ENCODE data around the gene RMRP.

The RMRP gene

DNA sequence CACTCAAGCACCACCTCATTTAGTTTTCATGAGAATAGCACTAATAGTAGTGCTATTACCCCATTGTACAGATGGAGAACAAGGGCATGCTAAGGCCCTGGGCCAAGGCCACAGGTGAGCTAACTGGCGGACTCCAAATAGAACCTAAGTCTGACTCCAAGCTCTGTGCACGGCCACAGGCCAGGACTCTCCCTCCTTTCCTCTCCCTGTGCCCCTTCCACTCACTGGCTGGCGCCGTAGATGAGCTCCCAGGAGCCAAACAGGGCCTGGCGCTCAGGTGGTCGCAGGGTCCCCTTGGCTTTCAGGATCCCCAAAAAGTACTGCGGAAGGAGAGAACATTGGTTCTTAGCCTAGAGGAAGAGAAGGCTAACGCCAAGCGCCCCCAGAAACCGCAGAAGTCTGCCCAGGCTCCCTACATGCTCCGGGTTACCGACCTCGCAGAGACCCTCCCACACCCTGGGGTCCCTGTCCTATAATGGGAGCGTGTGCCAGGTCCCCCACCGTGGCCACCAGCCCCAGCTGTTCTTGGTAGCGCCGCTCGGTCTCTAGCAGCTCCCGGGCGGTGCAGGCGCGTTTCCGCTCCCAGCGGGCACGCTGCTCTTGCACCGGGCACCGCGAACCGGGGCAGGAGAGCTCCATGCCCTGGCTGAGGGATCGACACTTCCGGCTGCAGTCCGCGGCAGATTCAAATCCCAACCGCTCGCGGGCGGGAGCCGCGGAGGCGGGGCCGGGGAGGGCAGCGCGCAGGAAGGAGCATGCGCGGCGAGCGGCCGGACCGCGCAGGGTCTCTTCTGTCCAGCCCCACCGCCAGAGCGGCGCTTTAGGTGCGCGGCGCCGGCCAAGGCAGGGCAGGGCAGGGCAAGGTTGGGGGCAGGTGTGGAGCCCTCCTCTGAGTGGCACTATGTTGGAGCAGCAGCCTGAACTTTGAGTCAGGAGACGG lies 7.0 kb upstream of the RMRP start, which contains the start of gene ARHGEF39 (continued):
- TF ChIP-seq ELK4 (IDR thresholded peaks at IDR 0.05; ENCODE audit: borderline replicate concordance, low read depth, low read length) = peak; percentile 29; the same call in 1 of the 2 replicates
- no peak for TF ChIP-seq ZNF692 (tag by site-specific recombination; IDR thresholded peaks at IDR 0.05)
- no peak for TF ChIP-seq FEZF1 (tag by site-specific recombination; IDR thresholded peaks at IDR 0.05)
- peak; percentile 64 for TF ChIP-seq ZIC2 (tag by site-specific recombination; IDR thresholded peaks at IDR 0.05)
- 0 out of 2 replicates have a peak, but pooled peaks have one; percentile 69 for TF ChIP-seq ZNF610 (tag by site-specific recombination; IDR thresholded peaks at IDR 0.05; ENCODE audit: borderline replicate concordance)
- TF ChIP-seq, protein P1, sequence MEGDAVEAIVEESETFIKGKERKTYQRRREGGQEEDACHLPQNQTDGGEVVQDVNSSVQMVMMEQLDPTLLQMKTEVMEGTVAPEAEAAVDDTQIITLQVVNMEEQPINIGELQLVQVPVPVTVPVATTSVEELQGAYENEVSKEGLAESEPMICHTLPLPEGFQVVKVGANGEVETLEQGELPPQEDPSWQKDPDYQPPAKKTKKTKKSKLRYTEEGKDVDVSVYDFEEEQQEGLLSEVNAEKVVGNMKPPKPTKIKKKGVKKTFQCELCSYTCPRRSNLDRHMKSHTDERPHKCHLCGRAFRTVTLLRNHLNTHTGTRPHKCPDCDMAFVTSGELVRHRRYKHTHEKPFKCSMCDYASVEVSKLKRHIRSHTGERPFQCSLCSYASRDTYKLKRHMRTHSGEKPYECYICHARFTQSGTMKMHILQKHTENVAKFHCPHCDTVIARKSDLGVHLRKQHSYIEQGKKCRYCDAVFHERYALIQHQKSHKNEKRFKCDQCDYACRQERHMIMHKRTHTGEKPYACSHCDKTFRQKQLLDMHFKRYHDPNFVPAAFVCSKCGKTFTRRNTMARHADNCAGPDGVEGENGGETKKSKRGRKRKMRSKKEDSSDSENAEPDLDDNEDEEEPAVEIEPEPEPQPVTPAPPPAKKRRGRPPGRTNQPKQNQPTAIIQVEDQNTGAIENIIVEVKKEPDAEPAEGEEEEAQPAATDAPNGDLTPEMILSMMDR (tag by site-specific recombination; IDR thresholded peaks at IDR 0.05) = peak; percentile 62; the same call in 1 of the 2 replicates
- TF ChIP-seq, protein P2, sequence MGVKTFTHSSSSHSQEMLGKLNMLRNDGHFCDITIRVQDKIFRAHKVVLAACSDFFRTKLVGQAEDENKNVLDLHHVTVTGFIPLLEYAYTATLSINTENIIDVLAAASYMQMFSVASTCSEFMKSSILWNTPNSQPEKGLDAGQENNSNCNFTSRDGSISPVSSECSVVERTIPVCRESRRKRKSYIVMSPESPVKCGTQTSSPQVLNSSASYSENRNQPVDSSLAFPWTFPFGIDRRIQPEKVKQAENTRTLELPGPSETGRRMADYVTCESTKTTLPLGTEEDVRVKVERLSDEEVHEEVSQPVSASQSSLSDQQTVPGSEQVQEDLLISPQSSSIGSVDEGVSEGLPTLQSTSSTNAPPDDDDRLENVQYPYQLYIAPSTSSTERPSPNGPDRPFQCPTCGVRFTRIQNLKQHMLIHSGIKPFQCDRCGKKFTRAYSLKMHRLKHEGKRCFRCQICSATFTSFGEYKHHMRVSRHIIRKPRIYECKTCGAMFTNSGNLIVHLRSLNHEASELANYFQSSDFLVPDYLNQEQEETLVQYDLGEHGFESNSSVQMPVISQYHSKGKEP (tag by site-specific recombination; IDR thresholded peaks at IDR 0.05) = peak; percentile 28; the same call in 1 of the 2 replicates
- no peak for TF ChIP-seq ZNF664 (tag by site-specific recombination; IDR thresholded peaks at IDR 0.05)
- TF ChIP-seq ZNF670 (tag by site-specific recombination; IDR thresholded peaks at IDR 0.05; ENCODE audit: low read depth) = no peak
- TF ChIP-seq SETDB1 (IDR thresholded peaks at IDR 0.05; ENCODE audit: insufficient read length, low read length) = no peak
- no peak for TF ChIP-seq ZNF112 (tag by site-specific recombination; IDR thresholded peaks at IDR 0.05)
- TF ChIP-seq KLF7 (tag by site-specific recombination; IDR thresholded peaks at IDR 0.05; ENCODE audit: borderline replicate concordance) = no peak
- TF ChIP-seq, protein P3, sequence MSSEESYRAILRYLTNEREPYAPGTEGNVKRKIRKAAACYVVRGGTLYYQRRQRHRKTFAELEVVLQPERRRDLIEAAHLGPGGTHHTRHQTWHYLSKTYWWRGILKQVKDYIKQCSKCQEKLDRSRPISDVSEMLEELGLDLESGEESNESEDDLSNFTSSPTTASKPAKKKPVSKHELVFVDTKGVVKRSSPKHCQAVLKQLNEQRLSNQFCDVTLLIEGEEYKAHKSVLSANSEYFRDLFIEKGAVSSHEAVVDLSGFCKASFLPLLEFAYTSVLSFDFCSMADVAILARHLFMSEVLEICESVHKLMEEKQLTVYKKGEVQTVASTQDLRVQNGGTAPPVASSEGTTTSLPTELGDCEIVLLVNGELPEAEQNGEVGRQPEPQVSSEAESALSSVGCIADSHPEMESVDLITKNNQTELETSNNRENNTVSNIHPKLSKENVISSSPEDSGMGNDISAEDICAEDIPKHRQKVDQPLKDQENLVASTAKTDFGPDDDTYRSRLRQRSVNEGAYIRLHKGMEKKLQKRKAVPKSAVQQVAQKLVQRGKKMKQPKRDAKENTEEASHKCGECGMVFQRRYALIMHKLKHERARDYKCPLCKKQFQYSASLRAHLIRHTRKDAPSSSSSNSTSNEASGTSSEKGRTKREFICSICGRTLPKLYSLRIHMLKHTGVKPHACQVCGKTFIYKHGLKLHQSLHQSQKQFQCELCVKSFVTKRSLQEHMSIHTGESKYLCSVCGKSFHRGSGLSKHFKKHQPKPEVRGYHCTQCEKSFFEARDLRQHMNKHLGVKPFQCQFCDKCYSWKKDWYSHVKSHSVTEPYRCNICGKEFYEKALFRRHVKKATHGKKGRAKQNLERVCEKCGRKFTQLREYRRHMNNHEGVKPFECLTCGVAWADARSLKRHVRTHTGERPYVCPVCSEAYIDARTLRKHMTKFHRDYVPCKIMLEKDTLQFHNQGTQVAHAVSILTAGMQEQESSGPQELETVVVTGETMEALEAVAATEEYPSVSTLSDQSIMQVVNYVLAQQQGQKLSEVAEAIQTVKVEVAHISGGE (tag by site-specific recombination; conservative IDR thresholded peaks at IDR 0.05; ENCODE audit: low read depth) = peak; percentile 80
- peak; percentile 42; the same call in 1 of the 2 replicates for TF ChIP-seq ZNF501 (tag by site-specific recombination; IDR thresholded peaks at IDR 0.05)
- no peak for TF ChIP-seq BCL11B (tag by site-specific recombination; IDR thresholded peaks at IDR 0.05; ENCODE audit: low read depth)
- peak; percentile 89; the same call in 1 of the 2 replicates for TF ChIP-seq ZNF561 (tag by site-specific recombination; IDR thresholded peaks at IDR 0.05; ENCODE audit: borderline replicate concordance)
- TF ChIP-seq KLF9 (tag by site-specific recombination; IDR thresholded peaks at IDR 0.05; ENCODE audit: low read depth) = peak; percentile 60
- no peak for TF ChIP-seq TCF7L2 (IDR thresholded peaks at IDR 0.05; ENCODE audit: borderline replicate concordance, low read depth, low read length)
- TF ChIP-seq ZBTB26 (tag by site-specific recombination; optimal IDR thresholded peaks at IDR 0.05) = peak; percentile 97
- peak; percentile 85 for TF ChIP-seq ZNF600 (tag by site-specific recombination; IDR thresholded peaks at IDR 0.05)
- peak; percentile 63 for TF ChIP-seq PATZ1 (tag by site-specific recombination; IDR thresholded peaks at IDR 0.05)
- TF ChIP-seq ZXDB (tag by site-specific recombination; IDR thresholded peaks at IDR 0.05) = peak; percentile 61; the same call in 1 of the 2 replicates
- TF ChIP-seq ZNF350 (tag by site-specific recombination; IDR thresholded peaks at IDR 0.05) = no peak
- no peak for TF ChIP-seq ZNF132 (tag by site-specific recombination; IDR thresholded peaks at IDR 0.05; ENCODE audit: borderline replicate concordance)

Data from HEK293 (cell line).